ENCODE data around the gene RTN1. TPM values are rescaled to one million over a fixed set of nuclear protein-coding genes. Genes with fewer than 3 reads are reported as not detected.

The RTN1 gene
- total and polyA plus RNA-seq, 9 of the 15 experiments (the other 6 are each of a cell fraction or from before 2014, with no cell fraction given), result 0.03 to 0.09 TPM; not detected in 7

- no peak overlapping the region for H3K4me2 ChIP-seq (ENCODE audit: insufficient read depth, low read length)
- no peak for ATAC-seq
- H3K9me3 ChIP-seq (replicated peaks; ENCODE audit: control insufficient read depth, insufficient read depth, low read depth, low read length), result no peaks in the 10 kb centered on the region
- no peaks in the 10 kb centered on the region for H3K27me3 ChIP-seq (ENCODE audit: control insufficient read depth in 2 of 2, insufficient read depth in 2 of 2, low read length in 2 of 2)
- no peaks in the 10 kb centered on the region for H4K20me1 ChIP-seq (replicated peaks; ENCODE audit: control insufficient read depth, insufficient read depth, low read length)
- POLR2A ChIA-PET, result no interaction called here
- no peak overlapping the region for H3K9ac ChIP-seq (ENCODE audit: insufficient read depth in 1 of 2, low read depth in 2 of 2, low read length in 2 of 2)
- H2AFZ ChIP-seq (ENCODE audit: low read depth, low read length), result no peak overlapping the region
- no peak overlapping the region for H3K4me3 ChIP-seq
- TF ChIP-seq SREBF1 (IDR thresholded peaks at IDR 0.05; ENCODE audit: borderline replicate concordance, low read depth, low read length), result no peak
- TF ChIP-seq MLLT1 (IDR thresholded peaks at IDR 0.05), result no peak
- TF ChIP-seq ZNF175 (CRISPR knock-in tag; IDR thresholded peaks at IDR 0.05; ENCODE audit: low read depth), result no peak
- H3K79me2 ChIP-seq (ENCODE audit: control insufficient read depth, insufficient read depth, low read length), result no peaks in the 10 kb centered on the region
- intact Hi-C loops (cut with micrococcal nuclease) (no loop called here), in situ Hi-C loops (cut with MboI) (no loop called here)
- no peak overlapping the region for H3K27ac ChIP-seq (ENCODE audit: extremely low read depth, low read depth, low read length)
- H3K4me1 ChIP-seq (replicated peaks in 1 of 2; ENCODE audit: control insufficient read depth in 2 of 2, insufficient read depth in 2 of 2, low read length in 2 of 2), result no peaks in the 10 kb centered on the region
- no TSS peak for BruUV-seq (replicated peaks)
- no peaks in the 10 kb centered on the region for H3K36me3 ChIP-seq (ENCODE audit: control insufficient read depth, insufficient read depth, low read length)
- WGBS (ENCODE audit: insufficient coverage, low coverage, missing lambda C conversion rate), result 0% methylated on average over 2 of the region's 2 CpGs
- DNase-seq (ENCODE audit: extremely low read depth in 1 of 4, low spot score in 3 of 4), result no peak
- FAIRE-seq, result no peak
- CTCF ChIA-PET (ENCODE audit: low intra/inter-chr PET ratio), result no interaction called here
- no peaks in the 10 kb centered on the region for H3K9me1 ChIP-seq (ENCODE audit: control insufficient read depth, insufficient read depth, low read length)
Observed at GRCh38 chr14:59846595-59846994, 24.0 kb downstream of the RTN1 start.

GRCh38 chr14:59845245-59845644, 25.3 kb downstream of the RTN1 start:
- no peak for DNase-seq (ENCODE audit: extremely low read depth in 1 of 4, low spot score in 3 of 4)
- H3K36me3 ChIP-seq (ENCODE audit: control insufficient read depth, insufficient read depth, low read length), result no peaks in the 10 kb centered on the region
- CTCF ChIA-PET (ENCODE audit: low intra/inter-chr PET ratio), result no interaction called here
- intact Hi-C loops (cut with micrococcal nuclease) (no loop called here), in situ Hi-C loops (cut with MboI) (no loop called here)
- POLR2A ChIA-PET, result no interaction called here
- no peaks in the 10 kb centered on the region for H3K9me3 ChIP-seq (replicated peaks; ENCODE audit: control insufficient read depth, insufficient read depth, low read depth, low read length)
- 0% methylated on average over 3 of the region's 3 CpGs for WGBS (ENCODE audit: insufficient coverage, low coverage, missing lambda C conversion rate)
- H3K9me1 ChIP-seq (ENCODE audit: control insufficient read depth, insufficient read depth, low read length), result no peaks in the 10 kb centered on the region
- H3K4me1 ChIP-seq (replicated peaks in 1 of 2; ENCODE audit: control insufficient read depth in 2 of 2, insufficient read depth in 2 of 2, low read length in 2 of 2), result no peaks in the 10 kb centered on the region
- no peak overlapping the region for H3K4me3 ChIP-seq
- BruUV-seq (replicated peaks), result no TSS peak
- no peaks in the 10 kb centered on the region for H3K27me3 ChIP-seq (ENCODE audit: control insufficient read depth in 2 of 2, insufficient read depth in 2 of 2, low read length in 2 of 2)
- no peak for ATAC-seq
- no peaks in the 10 kb centered on the region for H4K20me1 ChIP-seq (replicated peaks; ENCODE audit: control insufficient read depth, insufficient read depth, low read length)
- H3K27ac ChIP-seq (ENCODE audit: extremely low read depth, low read depth, low read length), result no peak overlapping the region
- FAIRE-seq, result no peak
- H3K79me2 ChIP-seq (ENCODE audit: control insufficient read depth, insufficient read depth, low read length), result no peaks in the 10 kb centered on the region
- no peak overlapping the region for H3K9ac ChIP-seq (ENCODE audit: insufficient read depth in 1 of 2, low read depth in 2 of 2, low read length in 2 of 2)
- no peak overlapping the region for H2AFZ ChIP-seq (ENCODE audit: low read depth, low read length)
- no peak overlapping the region for H3K4me2 ChIP-seq (ENCODE audit: insufficient read depth, low read length)
- TF ChIP-seq DMBX1 (CRISPR knock-in tag; IDR thresholded peaks at IDR 0.05; ENCODE audit: borderline replicate concordance) (no peak), ZNF140 (CRISPR knock-in tag; IDR thresholded peaks at IDR 0.05) (no peak), GATAD2B (IDR thresholded peaks at IDR 0.05; ENCODE audit: borderline replicate concordance) (no peak), PTBP1 (IDR thresholded peaks at IDR 0.05; ENCODE audit: low read depth, low read length) (no peak), SMARCA4 (IDR thresholded peaks at IDR 0.05) (no peak), NR1H2 (CRISPR knock-in tag; IDR thresholded peaks at IDR 0.05) (no peak), NR2C1 (IDR thresholded peaks at IDR 0.05) (no peak), NR2C1 (tag; IDR thresholded peaks at IDR 0.05) (no peak), CEBPZ (IDR thresholded peaks at IDR 0.05; ENCODE audit: borderline replicate concordance, low read depth, low read length) (no peak), RAD21 (CRISPR knock-in tag; conservative IDR thresholded peaks at IDR 0.05 in 1 of 2, IDR thresholded peaks at IDR 0.05 in 1 of 2) (no peak), EHMT2 (IDR thresholded peaks at IDR 0.05) (no peak)

Data from K562 (cell line).